Measurements from ENCODE around the gene ZC3H12A.

ZC3H12A gene

DNA sequence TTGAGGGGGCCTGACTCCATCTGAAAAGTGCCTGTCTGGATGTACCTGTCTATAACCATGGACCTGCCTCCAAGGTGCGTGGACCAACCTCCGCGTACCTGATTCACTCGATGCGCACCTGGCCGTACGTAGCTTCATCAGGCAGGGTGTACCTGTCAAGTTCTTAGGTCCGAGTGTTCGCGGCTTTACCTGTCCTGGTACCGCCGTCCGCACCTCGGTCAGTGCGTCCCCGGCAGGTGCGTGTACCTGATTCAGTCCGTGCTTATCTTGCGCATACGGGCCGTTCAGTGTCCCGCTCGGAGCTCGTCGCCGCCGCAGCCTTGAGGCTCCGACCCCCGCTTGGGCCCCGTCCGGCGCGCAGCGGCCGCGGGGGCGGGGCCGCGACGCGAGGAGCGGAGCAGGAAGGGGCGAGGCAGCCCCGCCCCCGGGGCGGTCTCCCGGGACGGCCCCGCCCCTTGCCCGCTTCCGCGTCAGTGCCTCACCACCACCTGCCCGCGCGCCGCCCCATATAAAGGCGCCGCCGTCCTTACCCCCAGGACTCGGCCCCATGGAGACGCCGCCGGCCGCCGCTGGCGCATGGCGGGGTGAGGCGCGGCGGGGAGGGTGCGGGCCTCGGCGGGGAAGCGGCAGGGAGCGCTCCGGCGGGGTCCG, at the start of gene ZC3H12A:
Gene ZC3H12A, plus strand, starts transcription at position 535 of the 651 bp plus-strand sequence. CDS start 917 bp downstream, outside the sequence.
- FAIRE-seq, result no peak

DNA sequence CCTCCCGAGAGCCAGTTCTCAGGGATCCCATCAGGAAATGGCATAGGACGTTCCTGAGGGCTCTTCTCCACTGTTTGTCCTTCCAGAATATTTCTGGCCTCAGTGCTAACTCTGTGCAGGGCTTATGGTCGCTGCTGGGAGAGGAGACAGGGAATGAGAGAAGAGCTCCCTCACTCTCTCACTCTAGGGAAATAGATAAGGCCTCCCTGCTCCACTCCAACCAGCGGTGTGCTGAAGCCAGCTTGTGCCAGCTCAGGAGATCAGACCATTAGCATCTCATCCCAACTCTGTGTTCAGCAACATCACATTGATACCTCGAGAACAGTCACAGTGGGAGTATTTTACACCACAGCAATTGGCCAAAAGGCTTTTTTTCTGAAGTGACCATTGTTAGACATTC, 49.2 kb upstream of the ZC3H12A start:
- no peak for FAIRE-seq

DNA sequence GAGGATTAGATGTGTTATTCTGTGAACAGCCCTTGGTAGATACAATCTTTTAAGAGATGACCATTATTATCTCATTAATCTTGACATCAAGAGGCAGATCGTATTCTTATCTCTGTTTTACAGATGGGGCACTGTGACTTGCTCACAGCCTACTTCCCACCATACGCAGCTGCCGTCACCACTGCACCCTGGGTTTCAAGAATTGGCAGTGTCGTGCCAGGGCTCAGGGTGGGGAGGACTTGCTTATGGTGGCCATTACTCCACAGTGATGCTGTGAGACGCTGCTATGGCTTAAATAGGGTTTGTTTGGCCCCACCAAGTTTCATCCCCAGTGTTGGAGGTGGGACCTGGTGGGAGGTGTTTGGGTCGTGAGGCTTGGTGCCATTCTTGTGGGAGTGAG, 45.4 kb upstream of the ZC3H12A start:
- FAIRE-seq, result no peak

DNA sequence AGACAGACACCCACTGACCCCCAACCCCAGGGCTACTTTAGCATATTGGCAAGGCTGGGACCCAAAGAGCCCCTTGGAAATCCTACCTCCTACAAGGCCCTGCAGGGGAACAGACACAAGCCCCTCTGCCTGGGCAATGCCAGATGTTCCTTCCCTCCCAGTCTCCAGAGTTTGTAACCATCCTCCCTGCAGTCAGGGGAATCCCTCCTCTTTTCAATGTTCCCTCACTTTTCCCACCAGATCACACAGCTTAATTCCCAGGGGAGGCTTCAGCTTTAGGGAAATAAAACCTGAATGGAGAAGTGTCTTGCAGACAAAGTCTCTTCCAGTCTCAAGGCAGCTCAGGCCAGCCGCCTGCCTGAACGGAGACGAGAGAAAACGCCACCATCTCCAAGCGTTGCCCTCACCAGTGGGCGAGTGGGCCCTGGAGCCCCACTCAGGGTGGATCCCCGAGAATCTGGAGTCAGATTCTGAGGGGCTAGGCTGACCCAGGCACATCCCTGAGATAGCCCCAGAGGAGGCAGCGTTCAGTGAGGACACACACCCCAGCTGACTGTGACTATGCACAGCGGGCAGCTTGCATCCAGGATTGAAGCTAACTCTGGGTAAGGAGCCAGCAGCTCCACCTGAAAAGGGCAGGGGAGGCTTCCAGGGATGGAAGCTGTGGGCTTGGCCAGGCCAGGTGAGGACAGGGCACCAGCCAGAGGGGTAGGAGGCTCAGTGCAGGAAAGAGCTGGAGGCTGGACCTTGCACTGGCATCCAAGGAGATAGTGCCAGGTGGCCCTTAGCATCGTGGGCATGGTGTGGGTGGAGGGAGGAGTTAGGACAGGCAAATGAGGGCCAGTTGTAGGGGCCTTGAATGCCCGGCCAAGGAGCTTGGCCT, 44.0 kb upstream of the ZC3H12A start:
- FAIRE-seq, result no peak

DNA sequence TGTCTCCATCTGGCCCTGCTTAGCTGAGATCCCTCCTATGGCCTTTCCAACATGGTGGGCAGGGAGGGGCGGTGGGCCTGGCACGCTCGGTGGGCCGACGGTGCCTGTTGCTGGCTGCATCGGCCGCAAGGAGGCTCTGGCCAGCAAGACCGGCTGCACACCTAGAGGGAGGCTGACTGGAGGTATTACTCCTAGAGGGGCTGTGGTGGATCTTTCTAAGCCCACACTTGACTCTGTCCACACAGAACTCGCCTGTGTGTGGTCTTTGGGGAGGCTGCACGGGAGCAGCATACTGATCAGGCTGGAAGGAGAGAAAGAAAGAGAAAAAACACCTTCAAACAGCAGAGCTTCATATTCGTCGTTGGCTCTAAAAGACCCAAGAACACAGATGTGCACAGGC, 41.7 kb upstream of the ZC3H12A start:
- no peak for FAIRE-seq

DNA sequence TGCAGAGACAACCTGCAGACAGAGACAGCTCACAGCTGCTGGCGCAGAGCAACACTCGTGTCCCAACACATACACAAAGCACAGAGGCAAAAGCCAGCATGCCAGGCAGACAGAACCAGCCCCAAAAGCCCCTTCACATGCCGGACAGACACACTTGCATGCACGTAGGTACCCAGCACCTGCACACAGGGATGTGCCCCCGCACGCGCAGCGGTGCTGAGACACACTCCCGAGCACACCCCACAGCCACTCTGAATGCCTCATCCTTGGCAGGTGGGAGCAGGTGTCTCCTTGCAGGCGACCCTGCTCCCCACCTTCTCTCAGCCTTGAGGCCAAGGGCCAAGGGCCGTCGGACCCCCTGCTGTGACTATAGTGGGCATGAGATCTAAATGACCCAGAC, 41.2 kb upstream of the ZC3H12A start:
- no peak for FAIRE-seq

DNA sequence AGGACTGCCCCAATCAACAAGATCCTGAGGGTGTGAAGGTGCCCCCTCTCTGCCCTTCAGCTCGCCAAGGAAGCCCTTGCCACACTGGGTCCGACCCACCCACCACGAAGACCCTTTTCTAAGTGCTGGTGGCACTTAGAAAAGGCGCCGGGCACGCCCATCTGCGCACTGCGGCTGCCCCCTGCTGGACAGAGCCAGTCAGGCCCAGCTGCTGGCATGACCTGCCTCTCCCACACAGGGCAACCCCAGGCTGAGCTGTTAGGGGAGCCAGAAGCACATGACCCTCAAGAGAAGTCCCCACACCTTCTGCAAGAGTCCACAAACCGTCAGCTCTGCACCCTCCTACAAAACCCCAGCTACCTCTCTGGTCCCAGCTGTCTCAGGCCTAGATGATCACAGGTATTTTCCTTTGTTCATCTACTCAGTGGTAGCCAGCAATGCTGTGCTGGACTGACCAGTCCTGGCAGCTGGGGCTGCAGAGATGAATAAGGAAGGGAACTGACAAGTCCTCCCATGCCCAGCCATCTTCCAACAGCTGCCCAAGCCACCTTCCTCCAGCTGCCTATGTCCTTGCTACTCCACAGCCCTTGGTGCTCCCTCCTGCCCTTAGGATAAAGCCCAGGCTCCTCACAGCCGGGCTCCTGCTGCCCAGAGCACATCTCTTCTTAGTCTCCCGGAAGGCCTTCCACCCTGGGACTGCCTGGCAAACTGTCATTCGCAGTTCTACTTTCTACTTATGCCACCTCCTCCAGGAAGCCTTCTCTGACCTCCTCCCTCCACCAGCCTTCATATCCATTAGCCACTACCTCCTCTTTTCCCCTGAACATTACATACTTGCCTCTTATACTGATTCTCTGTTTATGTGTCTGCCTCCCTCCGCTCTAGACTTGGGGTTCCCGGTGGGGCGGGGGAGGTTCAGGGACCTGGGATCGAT, 39.8 kb upstream of the ZC3H12A start:
- no peak for FAIRE-seq

DNA sequence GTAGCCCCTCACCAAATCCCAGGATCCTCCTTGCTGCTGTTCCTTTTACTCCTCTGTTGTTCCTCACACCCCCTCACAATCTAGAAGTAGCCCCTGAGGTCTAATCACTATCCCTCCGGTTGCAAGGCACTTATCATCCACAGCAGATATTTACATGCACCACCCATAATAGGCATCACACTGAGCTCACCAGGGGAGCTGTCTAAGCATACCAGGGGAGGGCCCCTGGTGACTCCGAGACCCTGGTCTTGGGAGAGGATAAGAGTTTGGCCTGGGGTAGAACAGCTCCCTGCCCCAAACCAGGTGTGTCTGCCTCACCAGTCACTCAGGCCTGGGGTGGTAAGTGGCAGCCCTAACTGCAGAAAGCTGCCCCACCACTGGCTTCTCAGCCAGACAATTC, 37.3 kb upstream of the ZC3H12A start:
- FAIRE-seq, result no peak

DNA sequence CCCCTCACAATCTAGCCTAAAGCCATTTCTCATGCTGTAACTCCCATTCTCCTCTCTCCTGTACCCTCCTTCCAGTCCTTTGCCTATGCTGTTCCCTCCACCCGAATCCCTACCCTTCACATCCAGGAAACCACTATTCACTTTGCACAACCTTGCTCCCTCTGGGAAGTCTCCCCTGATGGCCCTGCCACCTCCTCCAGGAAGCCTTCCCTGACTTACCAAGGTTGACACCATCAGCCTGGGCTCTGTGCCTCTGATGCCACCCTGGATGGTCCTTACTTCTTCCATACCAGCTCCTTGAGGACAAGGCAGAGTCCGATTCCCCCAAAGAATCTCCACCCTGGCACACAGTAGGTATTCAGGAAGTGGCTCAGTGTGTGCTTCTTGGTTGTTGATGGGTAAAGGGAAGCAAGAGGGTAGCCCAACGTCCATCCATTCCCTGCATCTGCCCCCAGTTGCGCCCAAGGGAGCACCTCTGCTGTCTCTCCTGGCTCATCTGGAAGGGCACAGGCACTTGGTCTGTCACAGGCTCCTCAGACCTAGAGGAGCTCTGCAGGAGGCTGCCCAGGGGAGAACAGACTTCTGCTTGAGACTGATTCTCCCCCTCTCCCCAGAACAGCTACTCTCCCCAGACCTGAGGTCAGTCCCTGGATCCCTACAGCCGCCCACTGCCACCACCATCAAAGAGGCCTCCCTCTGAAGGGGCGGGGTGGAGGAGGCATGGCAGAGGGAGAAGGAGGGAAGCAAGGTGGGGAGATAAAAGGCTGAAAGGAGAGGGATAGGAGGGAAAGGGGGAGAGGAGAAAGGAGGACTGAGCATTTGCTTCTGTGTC, 36.1 kb upstream of the ZC3H12A start:
- no peak for FAIRE-seq

DNA sequence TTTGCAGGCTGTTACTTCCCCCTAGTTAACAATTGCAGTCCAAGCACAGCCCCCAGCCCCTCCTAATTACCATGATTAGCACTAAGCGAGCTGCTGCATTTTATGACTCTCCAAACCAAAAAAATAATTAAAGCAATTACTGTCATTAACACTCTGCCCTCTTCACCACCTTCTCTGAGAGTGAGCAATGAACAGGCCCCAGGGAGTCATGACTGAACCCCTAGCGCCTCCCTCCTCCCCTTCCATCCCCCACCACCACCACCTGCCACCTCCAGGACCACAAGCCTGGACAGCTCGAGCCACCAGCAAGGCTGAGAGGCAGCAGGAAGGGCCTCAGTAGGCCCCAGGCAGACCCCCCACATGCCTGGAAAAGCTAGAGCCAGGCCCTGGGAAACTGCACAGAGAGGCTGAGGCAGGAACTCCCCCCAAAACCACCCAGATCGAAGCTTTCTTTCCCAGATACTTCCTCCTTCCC, 35.5 kb upstream of the ZC3H12A start:
- no peak for FAIRE-seq

DNA sequence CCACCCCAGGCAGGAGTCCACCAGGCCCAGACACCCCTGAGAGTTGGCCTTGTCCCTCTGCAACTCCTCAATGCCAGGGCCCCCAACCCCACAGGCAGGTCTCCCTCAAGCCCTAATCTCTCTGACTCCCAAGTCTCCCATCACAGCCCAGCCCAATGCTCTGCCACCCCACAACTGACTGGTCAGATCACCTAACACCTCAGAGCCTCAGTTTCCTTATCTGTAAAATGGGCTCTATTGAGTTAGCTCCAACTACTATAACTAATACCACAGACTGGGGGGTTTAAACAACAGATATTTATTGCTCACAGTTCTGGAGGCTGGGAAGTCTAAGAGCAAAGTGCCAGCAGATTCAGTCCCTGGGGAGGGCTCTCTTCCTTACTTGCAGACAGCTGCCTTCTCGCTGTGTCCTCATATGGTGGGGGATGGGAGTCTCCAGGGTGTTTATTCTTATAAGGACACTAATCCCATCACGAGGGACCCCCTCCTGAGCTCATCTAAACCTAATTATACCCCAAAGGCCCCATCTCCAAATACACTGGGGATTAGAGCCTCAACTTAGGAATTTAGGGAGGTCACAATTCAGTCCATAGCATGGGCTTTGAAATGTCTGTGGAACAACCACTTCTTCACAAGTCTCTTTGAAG, 34.9 kb upstream of the ZC3H12A start:
- no peak for FAIRE-seq

DNA sequence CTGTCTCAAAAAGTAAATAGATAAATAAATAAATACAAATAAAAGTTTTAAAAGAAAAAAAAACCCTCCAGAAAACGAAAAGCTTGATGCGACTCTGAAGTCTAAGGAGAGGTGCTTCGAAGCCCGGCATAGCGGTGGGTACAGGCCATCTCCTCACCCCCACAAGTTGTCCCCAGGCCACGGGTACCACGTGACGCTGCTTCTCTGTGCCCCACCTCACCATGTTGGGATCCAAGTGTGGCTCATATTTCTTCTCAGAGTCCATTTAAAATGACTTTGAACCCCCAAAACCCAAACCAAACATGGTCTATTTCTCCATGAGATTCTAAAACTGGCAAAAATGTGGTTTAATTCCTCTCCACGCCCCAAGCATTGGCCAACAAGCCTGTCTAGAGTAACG, 32.9 kb upstream of the ZC3H12A start:
- no peak for FAIRE-seq

DNA sequence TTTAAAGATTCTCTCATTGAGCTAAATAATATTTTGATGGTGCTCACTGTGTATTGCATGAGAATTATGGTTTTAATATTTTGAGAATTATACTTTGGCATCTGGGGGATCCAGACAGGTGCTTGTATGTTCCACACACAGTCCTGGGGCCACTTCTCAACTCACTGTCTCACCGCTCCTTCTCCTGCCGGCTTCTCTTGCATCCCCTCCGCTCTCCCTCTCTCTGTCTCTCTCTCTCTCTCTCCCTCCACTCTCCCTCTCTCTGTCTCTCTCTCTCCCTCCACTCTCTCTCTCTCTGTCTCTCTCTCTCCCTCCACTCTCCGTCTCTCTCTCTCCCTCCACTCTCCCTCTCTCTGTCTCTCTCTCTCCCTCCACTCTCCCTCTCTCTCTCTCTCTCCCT, 32.2 kb upstream of the ZC3H12A start:
- FAIRE-seq, result no peak

DNA sequence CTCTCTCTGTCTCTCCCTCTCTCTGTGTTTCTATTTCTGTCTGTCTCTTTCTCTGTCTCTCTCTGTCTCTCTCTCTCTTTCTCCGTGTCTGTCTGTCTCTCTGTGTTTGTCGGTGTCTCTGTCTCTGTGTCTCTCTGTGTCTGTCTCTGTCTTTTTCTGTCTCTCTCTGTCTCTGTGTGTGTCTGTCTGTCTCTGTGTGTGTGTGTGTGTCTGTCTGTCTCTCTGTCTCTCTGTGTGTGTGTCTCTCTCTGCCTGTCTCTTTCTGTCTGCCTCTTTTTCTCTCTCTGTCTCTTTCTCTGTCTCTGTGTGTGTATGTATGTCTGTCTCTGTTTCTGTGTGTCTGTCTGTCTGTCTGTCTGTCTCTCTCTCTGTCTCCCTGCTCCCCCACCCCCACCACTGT, 31.7 kb upstream of the ZC3H12A start:
- no peak for FAIRE-seq

DNA sequence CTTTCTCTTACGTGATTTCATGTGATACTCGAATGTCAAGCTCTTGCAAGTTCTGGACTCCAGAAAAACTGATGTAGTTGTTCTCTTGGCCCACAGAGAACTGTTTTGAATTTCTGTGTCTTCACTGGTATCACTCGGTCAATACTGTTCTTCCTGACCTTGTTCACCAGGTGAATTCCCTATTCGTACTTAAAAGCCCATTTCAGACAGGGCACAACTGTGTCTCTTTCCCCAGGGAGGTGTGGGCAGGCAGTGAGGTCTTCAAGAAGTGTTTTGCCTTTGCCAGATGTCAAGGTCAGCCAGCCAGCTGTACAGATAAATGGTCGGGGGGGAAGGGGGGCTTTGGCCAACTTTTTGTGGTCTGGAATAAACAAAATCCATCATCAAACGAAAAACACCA, 27.5 kb upstream of the ZC3H12A start:
- no peak for FAIRE-seq

DNA sequence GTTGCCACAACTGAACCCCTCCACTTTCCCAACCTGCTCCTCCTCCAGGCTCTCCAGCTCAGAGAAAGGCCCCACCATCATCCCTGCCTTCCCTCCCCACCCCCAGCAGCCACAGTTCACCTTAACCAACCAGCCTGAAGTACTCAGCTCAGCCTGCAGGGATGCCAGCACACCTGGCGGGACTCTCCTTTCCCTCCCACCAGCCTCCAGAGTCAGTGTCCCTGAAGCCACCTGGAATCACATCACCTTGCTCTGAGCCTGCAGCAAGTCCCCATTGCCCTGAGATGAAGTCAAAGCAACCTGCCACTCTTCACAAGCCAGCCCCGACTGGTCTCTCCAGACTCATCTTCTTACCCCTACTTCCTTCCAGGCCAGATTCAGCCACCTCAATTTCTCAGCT, 26.2 kb upstream of the ZC3H12A start:
- no peak for FAIRE-seq

DNA sequence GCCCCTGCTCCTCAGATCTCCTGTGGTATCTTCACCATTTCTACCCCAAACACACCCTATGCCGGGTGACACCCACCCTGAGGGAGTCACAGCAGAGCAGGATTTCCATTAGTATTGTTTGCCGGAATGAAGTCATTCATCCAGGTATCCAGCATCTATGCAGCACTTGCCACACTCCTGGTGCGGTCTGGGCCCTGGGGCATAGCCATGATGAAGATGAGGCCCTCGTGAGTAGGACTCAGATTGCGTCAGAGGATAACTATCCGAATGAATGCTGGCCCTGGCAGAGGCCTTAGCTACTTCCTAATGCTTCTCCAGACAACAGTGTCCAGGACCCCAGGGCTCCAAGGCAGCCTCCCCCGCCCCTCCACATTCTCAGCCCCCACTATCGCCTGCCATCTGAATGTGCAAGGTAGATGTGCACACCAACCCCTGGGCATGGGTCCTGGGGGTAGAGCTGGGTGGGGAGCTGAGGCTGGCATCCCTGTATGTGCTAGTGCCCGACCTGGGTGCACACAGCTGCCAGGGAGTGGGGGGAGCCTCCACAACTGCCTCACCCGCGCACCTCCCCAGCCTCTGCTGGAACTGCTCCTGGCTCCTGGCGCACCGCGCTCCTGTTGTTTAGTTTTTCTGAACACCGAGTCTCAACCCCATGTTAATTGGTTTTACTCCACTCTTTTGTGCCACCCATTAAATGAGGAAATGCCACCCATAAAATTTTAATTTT, 25.5 kb upstream of the ZC3H12A start:
- FAIRE-seq, result no peak

DNA sequence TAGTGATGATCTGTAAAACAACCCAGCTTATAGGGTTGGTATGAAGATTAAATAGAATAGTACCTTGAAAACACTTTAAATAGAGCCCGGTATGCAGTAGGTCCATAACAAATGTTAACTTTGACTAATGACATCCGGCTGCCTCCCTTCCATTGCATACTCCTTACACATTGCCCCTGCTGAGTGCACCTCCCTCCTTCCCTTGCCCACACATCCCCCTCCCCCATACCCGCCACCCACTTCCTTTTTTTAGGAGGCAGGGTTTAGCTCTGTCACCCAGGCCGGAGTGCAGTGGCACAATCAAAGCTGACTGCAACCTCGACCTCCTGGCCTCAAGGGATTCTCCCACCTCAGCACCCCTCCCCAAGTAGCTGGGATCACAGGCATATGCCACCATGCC, 24.4 kb upstream of the ZC3H12A start:
- FAIRE-seq, result no peak

DNA sequence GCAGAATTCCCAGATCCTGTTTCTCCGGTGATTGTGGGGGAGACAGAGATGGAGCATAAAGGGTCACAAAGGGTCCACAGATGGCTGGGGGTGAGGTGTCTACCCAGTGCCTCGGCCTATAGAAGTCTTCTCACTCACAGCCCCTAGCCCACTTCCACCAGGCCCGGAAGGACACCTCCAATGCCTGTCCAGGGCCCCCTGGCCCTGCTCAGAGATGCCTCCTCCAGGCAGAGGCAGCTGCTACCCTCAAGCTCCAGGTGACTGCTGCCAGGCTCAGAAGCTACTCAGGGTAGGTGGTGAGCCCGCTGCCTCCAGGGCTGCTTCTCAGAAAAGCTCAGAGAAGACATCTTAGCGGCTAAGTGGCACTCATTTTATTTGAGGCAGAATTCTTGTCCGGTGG, 22.0 kb upstream of the ZC3H12A start:
- no peak for FAIRE-seq

DNA sequence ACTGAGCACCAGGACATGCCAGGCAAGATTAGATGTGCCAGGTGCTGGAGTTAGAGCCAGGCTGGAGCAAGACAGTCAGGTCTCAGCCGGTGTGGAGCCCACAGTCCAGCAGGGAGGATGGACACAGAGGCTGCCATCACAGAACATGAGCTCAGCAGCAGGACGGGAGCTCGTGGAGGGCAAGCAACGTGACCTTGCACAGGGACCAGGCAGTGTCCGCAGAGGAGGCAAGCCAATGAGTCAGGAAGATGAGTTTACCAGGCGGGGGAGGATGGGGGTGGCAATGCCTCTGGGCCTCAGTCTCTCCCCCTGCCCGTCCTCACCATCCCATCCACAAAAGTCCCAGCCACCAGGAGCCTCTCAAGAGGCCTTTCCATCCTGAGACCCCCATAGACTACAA, 20.7 kb upstream of the ZC3H12A start:
- no peak for FAIRE-seq

DNA sequence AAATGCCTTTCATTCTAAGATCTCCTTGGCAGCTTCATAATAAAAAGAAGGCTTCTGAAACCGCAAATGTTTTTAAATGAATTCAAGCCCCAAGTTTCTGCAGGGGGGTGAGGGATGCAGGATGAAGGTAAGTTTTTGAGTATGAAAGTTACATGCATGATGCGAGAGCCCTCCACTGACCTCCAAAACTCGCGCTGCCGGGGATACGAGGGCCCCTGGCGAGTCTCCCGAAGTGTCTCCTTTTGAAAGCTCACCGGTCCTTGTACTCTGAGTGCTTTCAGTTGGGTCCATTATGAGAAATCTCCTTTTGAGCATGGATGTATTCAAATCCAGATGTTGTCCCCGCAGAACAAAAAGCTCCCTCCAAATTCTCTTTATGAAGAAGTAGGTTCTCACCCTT, 18.9 kb upstream of the ZC3H12A start:
- FAIRE-seq, result no peak

All from G401.6 (cell line).